GM12874 (cell line): ENCODE measurements around the gene CDHR5.

Experiments used
- CTCF ChIP-seq: IDR thresholded peaks from 2 replicates; pipeline ENCODE4 v1.5.1; 2011; ENCODE audit warnings: low read depth, mild to moderate bottlenecking, control low read depth, low read length, moderate library complexity; ENCODE audit not compliant: insufficient read depth

CDHR5 gene

GRCh38 chr11:660681-661444, 36.1 kb upstream of the CDHR5 start:
- no peak for TF ChIP-seq CTCF

- no peak for TF ChIP-seq CTCF
Observed at GRCh38 chr11:660281-660680, 35.5 kb upstream of the CDHR5 start.

- no peak for TF ChIP-seq CTCF
Observed at GRCh38 chr11:659532-660085, 34.9 kb upstream of the CDHR5 start.

GRCh38 chr11:657691-658126, 33.0 kb upstream of the CDHR5 start:
- TF ChIP-seq CTCF = no peak

GRCh38 chr11:656866-657265, 32.1 kb upstream of the CDHR5 start:
- no peak for TF ChIP-seq CTCF

- TF ChIP-seq CTCF = no peak
Observed at GRCh38 chr11:656426-656825, 31.7 kb upstream of the CDHR5 start.

GRCh38 chr11:655036-655726, 30.4 kb upstream of the CDHR5 start:
- no peak for TF ChIP-seq CTCF
